ENCODE measurements around the gene TMC1.

Gene TMC1

GRCh38 chr9:72586388-72587130 is 65.2 kb downstream of the TMC1 start:
- no peak overlapping the region for H2AFZ ChIP-seq (ENCODE audit: low read length)
- H3K4me3 ChIP-seq (ENCODE audit: low read depth, low read length, poor library complexity, severe bottlenecking): no peak overlapping the region
- H3K9ac ChIP-seq (ENCODE audit: low read length): no peak overlapping the region
- H3K4me1 ChIP-seq (ENCODE audit: insufficient read depth, low read length, severe bottlenecking): no peaks in the 10 kb centered on the region
- H3K79me2 ChIP-seq (ENCODE audit: insufficient read depth, low read length): no peaks in the 10 kb centered on the region
- H4K20me1 ChIP-seq (ENCODE audit: insufficient read depth, low read length): no peaks in the 10 kb centered on the region
- no peaks in the 10 kb centered on the region for H3K36me3 ChIP-seq (ENCODE audit: insufficient read depth, low read length)
- H3K9me2 ChIP-seq (ENCODE audit: low read depth, low read length): no peaks in the 10 kb centered on the region
- TF ChIP-seq CTCF (IDR thresholded peaks at IDR 0.05; ENCODE audit: low read length): no peak
- no peak for TF ChIP-seq EZH2 (IDR thresholded peaks at IDR 0.05; ENCODE audit: borderline replicate concordance, low read length)
- no peak overlapping the region for H3K4me2 ChIP-seq (ENCODE audit: low read length)
- no peaks in the 10 kb centered on the region for H3K27me3 ChIP-seq (ENCODE audit: insufficient read depth, low read length)
- H3K9me3 ChIP-seq (ENCODE audit: low read length): no peaks in the 10 kb centered on the region
- H3F3A ChIP-seq (ENCODE audit: insufficient read depth, low read length): no peaks in the 10 kb centered on the region
- H3K27ac ChIP-seq (ENCODE audit: low read depth, low read length, poor library complexity, severe bottlenecking): no peak overlapping the region

GRCh38 chr9:72588336-72588735 is 66.9 kb downstream of the TMC1 start:
- H3K27ac ChIP-seq (ENCODE audit: low read depth, low read length, poor library complexity, severe bottlenecking): no peak overlapping the region
- H3K36me3 ChIP-seq (ENCODE audit: insufficient read depth, low read length): no peaks in the 10 kb centered on the region
- no peaks in the 10 kb centered on the region for H3K9me2 ChIP-seq (ENCODE audit: low read depth, low read length)
- no peak overlapping the region for H2AFZ ChIP-seq (ENCODE audit: low read length)
- H3F3A ChIP-seq (ENCODE audit: insufficient read depth, low read length): no peaks in the 10 kb centered on the region
- no peaks in the 10 kb centered on the region for H4K20me1 ChIP-seq (ENCODE audit: insufficient read depth, low read length)
- no peak overlapping the region for H3K9ac ChIP-seq (ENCODE audit: low read length)
- TF ChIP-seq CTCF (IDR thresholded peaks at IDR 0.05; ENCODE audit: low read length) (no peak), EZH2 (IDR thresholded peaks at IDR 0.05; ENCODE audit: borderline replicate concordance, low read length) (no peak)
- no peaks in the 10 kb centered on the region for H3K9me3 ChIP-seq (ENCODE audit: low read length)
- H3K4me2 ChIP-seq (ENCODE audit: low read length): no peak overlapping the region
- no peaks in the 10 kb centered on the region for H3K79me2 ChIP-seq (ENCODE audit: insufficient read depth, low read length)
- no peaks in the 10 kb centered on the region for H3K4me1 ChIP-seq (ENCODE audit: insufficient read depth, low read length, severe bottlenecking)
- no peak overlapping the region for H3K4me3 ChIP-seq (ENCODE audit: low read depth, low read length, poor library complexity, severe bottlenecking)
- H3K27me3 ChIP-seq (ENCODE audit: insufficient read depth, low read length): no peaks in the 10 kb centered on the region

GRCh38 chr9:72589667-72590521 is 68.5 kb downstream of the TMC1 start:
- no peak overlapping the region for H3K27ac ChIP-seq (ENCODE audit: low read depth, low read length, poor library complexity, severe bottlenecking)
- H3K27me3 ChIP-seq (ENCODE audit: insufficient read depth, low read length): no peaks in the 10 kb centered on the region
- H3K9me2 ChIP-seq (ENCODE audit: low read depth, low read length): no peaks in the 10 kb centered on the region
- no peaks in the 10 kb centered on the region for H3K36me3 ChIP-seq (ENCODE audit: insufficient read depth, low read length)
- H2AFZ ChIP-seq (ENCODE audit: low read length): no peak overlapping the region
- H3F3A ChIP-seq (ENCODE audit: insufficient read depth, low read length): no peaks in the 10 kb centered on the region
- H3K79me2 ChIP-seq (ENCODE audit: insufficient read depth, low read length): no peaks in the 10 kb centered on the region
- H3K4me1 ChIP-seq (ENCODE audit: insufficient read depth, low read length, severe bottlenecking): no peaks in the 10 kb centered on the region
- no peaks in the 10 kb centered on the region for H4K20me1 ChIP-seq (ENCODE audit: insufficient read depth, low read length)
- no peak overlapping the region for H3K4me3 ChIP-seq (ENCODE audit: low read depth, low read length, poor library complexity, severe bottlenecking)
- H3K4me2 ChIP-seq (ENCODE audit: low read length): no peak overlapping the region
- H3K9me3 ChIP-seq (ENCODE audit: low read length): no peaks in the 10 kb centered on the region
- TF ChIP-seq EZH2 (IDR thresholded peaks at IDR 0.05; ENCODE audit: borderline replicate concordance, low read length): no peak
- TF ChIP-seq CTCF (IDR thresholded peaks at IDR 0.05; ENCODE audit: low read length): no peak
- H3K9ac ChIP-seq (ENCODE audit: low read length): no peak overlapping the region

Measured in OCI-LY1 (cell line).